Measurements from ENCODE around the gene SCGB1C2.

Gene SCGB1C2

GRCh38 chr17:170130-170670 lies 32.8 kb downstream of the SCGB1C2 start:
- no peak for TF ChIP-seq CTCF (IDR thresholded peaks at IDR 0.05; ENCODE audit: low read depth, low read length)
- H3K4me3 ChIP-seq (ENCODE audit: low read depth, low read length), result no peak overlapping the region

- TF ChIP-seq CTCF (IDR thresholded peaks at IDR 0.05; ENCODE audit: low read depth, low read length), result no peak
- H3K4me3 ChIP-seq (ENCODE audit: low read depth, low read length), result no peak overlapping the region
Observed at GRCh38 chr17:171871-172270, 34.5 kb downstream of the SCGB1C2 start.

- no peak overlapping the region for H3K4me3 ChIP-seq (ENCODE audit: low read depth, low read length)
- no peak for TF ChIP-seq CTCF (IDR thresholded peaks at IDR 0.05; ENCODE audit: low read depth, low read length)
Observed at GRCh38 chr17:172401-172800, 35.0 kb downstream of the SCGB1C2 start.

- H3K4me3 ChIP-seq (ENCODE audit: low read depth, low read length), result no peak overlapping the region
- TF ChIP-seq CTCF (IDR thresholded peaks at IDR 0.05; ENCODE audit: low read depth, low read length), result no peak
Observed at GRCh38 chr17:173166-173911, 36.0 kb downstream of the SCGB1C2 start.

GRCh38 chr17:177155-177554 lies 39.8 kb downstream of the SCGB1C2 start:
- no peak for TF ChIP-seq CTCF (IDR thresholded peaks at IDR 0.05; ENCODE audit: low read depth, low read length)

GRCh38 chr17:177762-178161 lies 40.4 kb downstream of the SCGB1C2 start:
- no peak overlapping the region for H3K4me3 ChIP-seq (ENCODE audit: low read depth, low read length)
- TF ChIP-seq CTCF (IDR thresholded peaks at IDR 0.05; ENCODE audit: low read depth, low read length), result no peak

More at GRCh38 chr17:177155-177554, 39.8 kb downstream of the SCGB1C2 start:
- H3K4me3 ChIP-seq (ENCODE audit: low read depth, low read length), result no peak overlapping the region

GRCh38 chr17:178292-179065 lies 41.1 kb downstream of the SCGB1C2 start:
- no peak overlapping the region for H3K4me3 ChIP-seq (ENCODE audit: low read depth, low read length)
- no peak for TF ChIP-seq CTCF (IDR thresholded peaks at IDR 0.05; ENCODE audit: low read depth, low read length)
